T-helper 2 cell treated with Interferon-gamma antibody and Interleukin-4, amounts not matched to agents 5 μg/mL and 100 μg/mL, for 36 hours (primary cell): ENCODE measurements around the gene ABCC2.
"Not testable (repeated sequence)": the region's sequence is repeated elsewhere in the genome, so short reads cannot be mapped to it uniquely, and the experiment has no call there.

Experiments used
- DNase-seq: peaks from one replicate; pipeline ENCODE4 v3.0.0; 2021; ENCODE audit warnings: low spot score
- H3K27ac Mint-ChIP-seq: one replicate; pipeline ENCODE4 v1.8.0; 2021; ENCODE audit warnings: mild to moderate bottlenecking, mixed read lengths
- H3K27me3 Mint-ChIP-seq: one replicate; pipeline ENCODE4 v1.8.0; 2021; ENCODE audit warnings: low read depth, mixed read lengths
- H3K36me3 Mint-ChIP-seq: one replicate; pipeline ENCODE4 v1.8.0; 2021; ENCODE audit warnings: low read depth, mixed read lengths
- H3K4me1 Mint-ChIP-seq: one replicate; pipeline ENCODE4 v1.8.0; 2021; ENCODE audit warnings: low read depth, mixed read lengths
- H3K4me3 Mint-ChIP-seq: one replicate; pipeline ENCODE4 v1.8.0; 2022; ENCODE audit warnings: mild to moderate bottlenecking, moderate library complexity, mixed read lengths
- H3K9me3 Mint-ChIP-seq: one replicate; pipeline ENCODE4 v1.8.0; 2021; ENCODE audit warnings: mixed read lengths

ABCC2 gene

DNA sequence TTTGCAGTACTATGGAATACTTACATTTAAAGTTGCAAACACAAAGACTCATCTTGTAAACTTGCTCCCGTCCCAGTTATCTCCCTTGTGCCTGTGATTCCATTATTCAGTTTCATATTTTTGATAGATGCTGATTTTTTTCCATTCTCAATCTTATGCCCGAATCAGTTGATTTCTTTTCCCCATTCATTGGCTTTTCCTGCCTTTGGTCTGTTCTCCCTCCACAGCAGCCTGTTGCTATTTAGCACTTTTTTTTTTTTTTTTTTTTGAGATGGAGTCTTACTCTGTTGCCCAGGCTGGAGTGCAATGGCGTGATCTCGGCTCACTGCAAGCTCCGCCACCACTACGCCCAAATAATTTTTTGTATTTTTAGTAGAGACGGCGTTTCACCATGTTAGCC is 78.0 kb downstream of the ABCC2 start:
- Mint-ChIP-seq H3K27me3 (peaks cover 57% of the 10 kb centered on the region), H3K9me3 (peaks cover 4% of the 10 kb centered on the region)

DNA sequence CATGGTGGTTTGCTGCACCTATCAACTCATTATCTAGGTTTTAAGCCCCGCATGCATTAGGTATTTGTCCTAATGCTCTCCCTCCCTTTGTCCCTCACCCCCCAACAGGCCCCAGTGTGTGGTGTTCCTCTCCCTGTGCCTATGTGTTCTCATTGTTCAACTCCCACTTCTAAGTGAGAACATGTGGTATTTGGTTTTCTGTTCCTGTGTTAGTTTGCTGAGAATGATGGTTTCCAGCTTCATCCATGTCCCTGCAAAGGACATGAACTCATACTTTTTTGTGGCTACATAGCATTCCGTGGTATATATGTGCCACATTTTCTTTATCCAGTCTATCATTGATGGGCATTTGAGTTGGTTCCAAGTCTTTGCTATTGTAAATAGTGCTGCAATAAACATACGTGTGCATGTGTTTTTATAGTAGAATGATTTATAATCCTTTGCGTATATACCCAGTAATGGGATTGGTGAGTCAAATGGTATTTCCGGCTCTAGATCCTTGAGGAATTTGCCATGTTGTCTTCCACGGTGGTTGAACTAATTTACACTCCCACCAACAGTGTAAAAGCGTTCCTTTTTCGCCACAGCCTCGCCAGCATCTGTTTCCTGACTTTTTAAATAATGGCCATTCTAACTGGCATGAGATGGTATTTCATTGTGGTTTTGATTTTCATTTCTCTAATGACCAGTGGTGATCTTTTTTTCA is 81.2 kb downstream of the ABCC2 start:
- H3K4me3 Mint-ChIP-seq, H3K27ac Mint-ChIP-seq, H3K4me1 Mint-ChIP-seq, DNase-seq, H3K36me3 Mint-ChIP-seq: not testable (repeated sequence)
- Mint-ChIP-seq H3K9me3 (peaks cover 27% of the 10 kb centered on the region), H3K27me3 (peaks cover 77% of the 10 kb centered on the region)

More for the DNA sequence above, 78.0 kb downstream of the ABCC2 start:
- Mint-ChIP-seq H3K36me3 (peaks cover 2% of the 10 kb centered on the region), H3K4me1 (no peaks in the 10 kb centered on the region), H3K27ac (no peak overlapping the region), H3K4me3 (no peak overlapping the region)
- no peak for DNase-seq

DNA sequence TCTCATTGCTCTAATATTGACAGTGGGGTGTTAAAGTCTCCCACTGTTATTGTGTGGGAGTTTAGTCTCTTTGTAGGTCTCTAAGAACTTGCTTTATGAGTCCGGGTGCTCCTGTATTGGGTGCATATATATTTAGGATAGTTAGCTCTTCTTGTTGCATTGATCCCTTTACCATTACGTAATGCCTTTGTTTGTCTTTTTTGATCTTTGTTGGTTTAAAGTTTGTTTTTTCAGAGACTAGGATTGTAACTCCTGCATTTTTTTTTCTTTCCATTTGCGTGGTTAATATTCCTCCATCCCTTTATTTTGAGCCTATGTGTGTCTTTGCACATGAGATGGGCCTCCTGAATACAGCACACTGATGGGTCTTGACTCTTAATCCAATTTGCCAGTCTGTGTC is 84.8 kb downstream of the ABCC2 start:
- H3K27ac Mint-ChIP-seq, H3K36me3 Mint-ChIP-seq, H3K4me3 Mint-ChIP-seq, DNase-seq: not testable (repeated sequence)
- H3K9me3 Mint-ChIP-seq, result peaks cover 28% of the 10 kb centered on the region
- peaks cover 85% of the 10 kb centered on the region for H3K27me3 Mint-ChIP-seq
- peaks cover 16% of the 10 kb centered on the region for H3K4me1 Mint-ChIP-seq

DNA sequence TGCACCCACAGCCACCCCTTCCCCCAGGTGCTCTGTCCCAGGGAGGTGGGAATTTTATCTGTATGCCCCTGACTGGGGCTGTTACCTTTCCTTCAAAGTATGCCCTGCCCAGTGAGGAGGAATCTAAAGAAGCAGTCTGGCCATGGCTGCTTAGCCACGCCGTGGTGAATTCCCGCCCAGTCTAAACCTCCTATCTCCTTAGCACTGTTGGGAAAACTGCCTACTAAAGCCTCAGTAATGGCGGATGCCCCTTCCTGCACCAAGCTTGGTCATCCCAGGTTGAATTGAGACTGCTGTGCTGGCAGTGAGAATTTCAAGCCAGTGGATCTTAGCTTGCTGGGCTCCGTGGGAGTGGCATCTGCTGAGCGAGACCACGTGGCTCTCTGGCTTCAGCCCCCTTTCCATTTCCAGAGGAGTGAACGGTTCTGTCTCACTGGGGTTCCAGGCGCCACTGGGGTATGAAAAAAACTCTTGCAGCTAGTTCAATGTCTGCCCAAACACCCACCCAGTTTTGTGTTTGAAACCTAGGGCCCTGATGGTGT is 87.2 kb downstream of the ABCC2 start:
- peak overlapping the region; percentile 78 for H3K4me3 Mint-ChIP-seq
- peaks cover 28% of the 10 kb centered on the region for H3K9me3 Mint-ChIP-seq
- H3K4me1 Mint-ChIP-seq, result peaks cover 19% of the 10 kb centered on the region
- H3K36me3 Mint-ChIP-seq, result peaks cover 7% of the 10 kb centered on the region
- H3K27ac Mint-ChIP-seq, result no peak overlapping the region
- H3K27me3 Mint-ChIP-seq, result peaks cover 92% of the 10 kb centered on the region
- DNase-seq, result no peak

DNA sequence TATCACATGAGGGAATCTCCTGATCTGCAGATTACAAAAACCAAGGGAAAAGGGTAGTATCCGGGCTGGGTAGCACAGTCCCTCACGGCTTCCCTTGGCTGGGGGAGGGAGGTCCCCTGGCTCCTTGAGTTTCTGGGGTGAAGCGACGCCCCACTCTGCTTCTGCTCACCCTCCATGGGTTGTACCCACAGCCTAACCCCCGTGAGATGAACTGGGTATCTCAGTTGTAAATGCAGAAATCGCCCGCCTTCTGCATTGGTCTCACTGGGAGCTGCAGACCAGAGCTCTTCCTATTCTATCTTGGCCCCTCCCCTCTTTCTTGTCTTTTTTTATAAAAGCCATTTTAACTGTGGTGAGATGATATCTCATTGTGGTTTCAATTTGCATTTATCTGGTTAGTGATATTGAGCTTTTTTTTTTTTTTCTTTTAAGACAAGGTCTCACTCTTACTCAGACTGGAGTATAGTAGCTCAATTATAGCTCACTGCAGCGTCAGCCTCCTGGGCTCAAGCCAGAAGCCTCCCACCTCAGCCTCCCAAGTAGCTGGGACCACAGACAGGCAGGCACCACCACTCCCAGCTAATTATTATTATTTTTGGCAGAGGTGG is 87.8 kb downstream of the ABCC2 start:
- Mint-ChIP-seq H3K4me3 (peak overlapping the region; percentile 78), H3K9me3 (peaks cover 27% of the 10 kb centered on the region), H3K36me3 (peaks cover 7% of the 10 kb centered on the region), H3K4me1 (peaks cover 19% of the 10 kb centered on the region), H3K27me3 (peaks cover 91% of the 10 kb centered on the region), H3K27ac (peak overlapping the region; percentile 6)
- peak; percentile 51 for DNase-seq

DNA sequence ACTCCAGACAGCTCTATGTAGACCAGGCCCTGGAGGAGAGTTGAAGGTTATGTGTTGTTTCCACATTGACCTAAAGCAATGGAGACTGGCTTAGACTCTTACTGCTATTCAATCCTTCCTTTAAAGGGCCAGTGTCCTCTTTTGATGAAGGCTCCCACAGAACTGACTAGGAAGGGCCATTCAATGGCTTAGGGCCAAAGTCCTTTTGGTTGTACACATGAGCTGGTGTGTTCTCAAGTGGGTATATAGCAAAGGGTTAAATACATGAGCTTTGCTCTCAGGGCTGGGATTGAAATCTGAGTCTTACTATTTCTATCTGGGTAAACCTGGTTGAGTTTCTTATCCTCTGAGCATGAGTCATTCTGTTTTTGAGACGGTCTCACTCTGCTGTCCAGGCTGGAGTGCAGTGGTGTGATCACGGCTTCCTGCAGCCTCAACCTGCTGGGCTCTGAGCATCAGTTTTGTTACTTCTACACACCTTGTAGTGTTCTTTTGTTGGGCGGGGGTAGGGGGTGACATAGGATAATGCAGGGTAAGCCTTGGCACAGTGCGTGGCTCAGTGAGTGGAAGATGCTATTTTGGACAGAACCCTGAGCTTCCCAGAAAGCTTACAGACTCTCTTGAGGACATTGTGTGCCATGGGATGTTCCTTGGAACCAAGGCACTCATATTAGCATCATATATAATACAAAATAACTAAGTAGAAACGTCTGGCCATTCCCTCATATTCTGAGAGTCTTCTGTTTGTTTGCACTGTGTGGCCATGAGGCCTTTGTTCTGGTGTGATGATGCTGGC is 90.1 kb downstream of the ABCC2 start:
- Mint-ChIP-seq H3K36me3 (no peaks in the 10 kb centered on the region), H3K4me3 (no peak overlapping the region), H3K9me3 (peaks cover 6% of the 10 kb centered on the region), H3K4me1 (peaks cover 19% of the 10 kb centered on the region), H3K27ac (no peak overlapping the region), H3K27me3 (peaks cover 86% of the 10 kb centered on the region)
- no peak for DNase-seq

DNA sequence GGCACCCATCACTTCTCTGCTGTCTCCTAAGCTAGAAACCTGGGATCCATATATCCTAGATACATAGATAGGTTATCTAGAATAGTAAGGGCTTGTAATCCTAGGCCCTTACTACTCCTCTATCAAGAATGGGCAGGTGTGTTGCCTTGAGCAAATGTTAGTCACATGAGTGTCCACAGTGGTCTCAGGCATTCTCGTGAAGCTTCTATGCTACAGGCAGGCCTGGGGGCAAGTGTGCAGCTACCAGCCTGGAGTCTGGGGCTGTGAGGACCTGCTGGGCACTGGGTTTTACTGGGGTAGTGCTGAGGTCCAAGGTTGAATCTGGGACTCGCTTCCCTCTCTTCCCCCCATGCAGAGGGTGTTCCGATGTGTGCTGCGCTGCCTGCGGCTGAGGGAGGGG is 91.4 kb downstream of the ABCC2 start:
- Mint-ChIP-seq H3K4me3 (no peak overlapping the region), H3K27me3 (peaks cover 79% of the 10 kb centered on the region), H3K4me1 (peaks cover 22% of the 10 kb centered on the region), H3K36me3 (no peaks in the 10 kb centered on the region), H3K9me3 (no peaks in the 10 kb centered on the region), H3K27ac (no peak overlapping the region)
- DNase-seq, result no peak

DNA sequence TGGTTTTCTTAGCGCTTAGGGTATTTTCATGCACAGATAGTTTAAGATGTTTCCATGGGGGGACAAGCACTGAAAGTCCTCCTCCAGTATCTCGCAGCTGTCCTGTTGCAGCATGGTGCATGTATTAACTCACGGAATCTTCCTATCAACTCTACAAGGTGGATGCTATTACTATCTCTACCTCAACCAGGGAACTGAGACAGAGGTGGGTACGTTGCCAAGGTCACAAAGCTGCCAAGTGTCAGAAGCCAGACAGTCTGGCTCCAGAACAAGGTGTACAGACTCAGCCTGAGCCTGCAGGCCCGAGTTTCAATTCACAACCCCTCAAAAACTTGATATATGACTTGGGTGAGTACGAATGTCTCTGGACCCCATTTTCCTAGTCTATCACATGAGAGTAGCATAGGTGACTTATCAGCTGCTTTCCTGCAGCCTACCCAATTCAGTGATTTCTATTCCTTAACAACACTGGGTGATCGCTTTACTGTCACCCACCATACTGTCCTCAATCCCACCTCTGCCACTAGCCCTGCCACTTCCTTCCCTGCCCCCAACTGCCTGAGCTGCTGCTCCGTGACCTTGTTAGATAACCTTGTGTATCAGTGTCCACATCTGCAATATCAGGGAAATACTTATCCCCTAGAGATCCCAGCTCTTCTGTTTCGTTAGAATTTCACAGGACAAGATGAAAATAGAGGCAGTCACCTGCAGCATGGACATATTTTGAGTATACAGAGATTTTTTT is 92.1 kb downstream of the ABCC2 start:
- H3K36me3 Mint-ChIP-seq, result peaks cover 2% of the 10 kb centered on the region
- no peak overlapping the region for H3K27ac Mint-ChIP-seq
- no peaks in the 10 kb centered on the region for H3K9me3 Mint-ChIP-seq
- H3K4me3 Mint-ChIP-seq, result no peak overlapping the region
- H3K27me3 Mint-ChIP-seq, result peaks cover 72% of the 10 kb centered on the region
- DNase-seq, result no peak
- H3K4me1 Mint-ChIP-seq, result peaks cover 22% of the 10 kb centered on the region

DNA sequence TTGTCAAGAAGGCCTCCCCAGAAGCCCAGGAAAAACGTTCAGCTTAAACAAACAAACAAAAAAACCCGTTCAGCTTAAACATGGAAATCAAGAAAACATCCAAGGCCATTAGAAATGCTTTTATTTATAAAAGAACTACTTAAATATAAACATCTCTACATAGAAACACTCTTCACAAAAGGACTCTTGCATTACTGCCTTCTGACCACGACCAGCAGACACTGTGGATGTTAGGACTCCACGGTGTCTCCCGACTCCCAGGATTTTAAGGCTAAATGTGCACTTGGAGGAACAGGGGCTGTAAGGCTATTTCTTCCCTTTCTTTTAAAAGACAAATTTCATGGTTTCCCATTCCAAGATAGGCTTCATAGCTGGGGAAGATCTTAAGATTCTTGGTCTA is 93.0 kb downstream of the ABCC2 start:
- H3K36me3 Mint-ChIP-seq, result peaks cover 2% of the 10 kb centered on the region
- H3K27ac Mint-ChIP-seq, result no peak overlapping the region
- no peaks in the 10 kb centered on the region for H3K9me3 Mint-ChIP-seq
- peaks cover 66% of the 10 kb centered on the region for H3K27me3 Mint-ChIP-seq
- no peak overlapping the region for H3K4me3 Mint-ChIP-seq
- DNase-seq, result no peak
- H3K4me1 Mint-ChIP-seq, result peaks cover 13% of the 10 kb centered on the region

DNA sequence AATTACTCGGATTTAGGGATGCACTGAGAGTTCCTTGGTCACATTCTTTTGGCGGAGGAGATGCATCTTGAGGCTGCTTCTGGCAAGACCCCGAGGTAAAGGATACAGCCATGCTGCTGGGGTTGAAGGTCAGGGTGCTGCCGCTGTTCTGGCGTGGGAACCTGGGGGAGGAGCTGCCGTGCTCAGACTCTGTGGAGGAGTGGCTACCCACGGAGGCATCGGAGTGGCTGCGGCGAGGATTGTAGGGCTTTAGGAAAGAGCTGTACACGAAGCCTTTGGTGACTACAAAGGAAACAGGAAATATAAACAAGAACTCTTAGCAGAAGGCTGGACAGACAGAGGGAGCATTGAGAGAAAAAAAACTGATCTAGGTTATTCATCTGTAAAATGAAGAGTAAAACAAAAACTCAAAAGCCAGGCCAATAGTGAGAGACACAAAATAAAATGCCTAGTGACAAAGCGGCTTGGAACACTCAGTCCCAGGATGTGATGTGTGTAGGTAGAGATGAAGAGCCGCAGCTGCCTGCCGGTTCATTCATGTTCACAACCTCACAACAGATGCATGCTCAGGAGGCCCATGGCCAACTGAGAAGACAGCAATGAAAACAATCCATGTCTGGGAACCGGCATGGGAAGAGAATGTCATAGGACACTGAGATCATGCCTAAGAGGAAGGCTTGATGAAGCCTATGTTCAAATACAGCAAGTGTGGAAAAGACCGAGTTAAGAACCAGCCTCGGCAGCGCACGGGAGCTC is 97.8 kb downstream of the ABCC2 start:
- no peak for DNase-seq
- H3K27me3 Mint-ChIP-seq, result peaks cover 30% of the 10 kb centered on the region
- peaks cover 2% of the 10 kb centered on the region for H3K36me3 Mint-ChIP-seq
- H3K9me3 Mint-ChIP-seq, result no peaks in the 10 kb centered on the region
- H3K27ac Mint-ChIP-seq, result no peak overlapping the region
- H3K4me3 Mint-ChIP-seq, result no peak overlapping the region
- H3K4me1 Mint-ChIP-seq, result peaks cover 8% of the 10 kb centered on the region

DNA sequence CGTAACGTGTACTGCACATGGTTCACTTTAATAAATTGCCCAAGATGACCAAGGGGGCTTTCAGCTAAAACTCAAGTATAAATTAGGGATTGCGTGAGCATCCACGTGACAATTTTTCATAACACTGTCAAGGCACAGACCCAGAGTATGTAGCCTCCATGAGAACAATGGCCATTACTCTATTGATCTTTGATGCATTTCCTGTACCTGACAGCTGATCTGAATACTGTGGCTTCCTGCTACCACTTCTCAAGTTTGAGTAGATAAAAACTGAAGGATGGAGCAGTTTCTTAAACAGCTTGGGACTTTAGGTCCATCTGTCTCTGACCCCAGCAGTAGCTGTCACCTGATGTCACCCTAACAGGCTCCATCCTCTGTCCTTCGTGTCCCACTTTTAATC is 98.9 kb downstream of the ABCC2 start:
- peaks cover 8% of the 10 kb centered on the region for H3K4me1 Mint-ChIP-seq
- DNase-seq, result no peak
- H3K36me3 Mint-ChIP-seq, result peaks cover 2% of the 10 kb centered on the region
- no peak overlapping the region for H3K27ac Mint-ChIP-seq
- H3K4me3 Mint-ChIP-seq, result no peak overlapping the region
- no peaks in the 10 kb centered on the region for H3K9me3 Mint-ChIP-seq
- H3K27me3 Mint-ChIP-seq, result peaks cover 20% of the 10 kb centered on the region

DNA sequence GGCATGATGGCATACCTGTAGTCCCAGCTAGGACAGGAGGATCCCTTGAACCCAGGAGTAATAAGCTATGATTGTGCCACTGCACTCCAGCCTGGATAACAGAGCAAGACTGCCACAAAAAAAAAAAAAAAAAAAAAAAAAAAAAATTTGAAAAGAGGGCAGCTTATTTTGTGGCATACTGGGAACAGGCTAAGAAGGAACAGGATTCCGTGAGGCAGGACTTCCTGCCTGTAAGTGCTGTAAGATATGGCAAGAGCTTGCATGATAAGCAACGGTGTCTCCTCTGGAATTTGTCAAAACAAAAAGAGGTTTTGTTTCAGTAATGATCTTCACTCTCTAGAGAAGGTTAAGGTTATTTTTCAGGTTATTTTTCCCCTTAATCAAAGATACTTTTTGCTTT is 101.1 kb downstream of the ABCC2 start:
- H3K9me3 Mint-ChIP-seq, result no peaks in the 10 kb centered on the region
- no peak for DNase-seq
- peaks cover 2% of the 10 kb centered on the region for H3K36me3 Mint-ChIP-seq
- peaks cover 5% of the 10 kb centered on the region for H3K4me1 Mint-ChIP-seq
- H3K27me3 Mint-ChIP-seq, result peaks cover 8% of the 10 kb centered on the region
- H3K4me3 Mint-ChIP-seq, result no peak overlapping the region
- no peak overlapping the region for H3K27ac Mint-ChIP-seq

DNA sequence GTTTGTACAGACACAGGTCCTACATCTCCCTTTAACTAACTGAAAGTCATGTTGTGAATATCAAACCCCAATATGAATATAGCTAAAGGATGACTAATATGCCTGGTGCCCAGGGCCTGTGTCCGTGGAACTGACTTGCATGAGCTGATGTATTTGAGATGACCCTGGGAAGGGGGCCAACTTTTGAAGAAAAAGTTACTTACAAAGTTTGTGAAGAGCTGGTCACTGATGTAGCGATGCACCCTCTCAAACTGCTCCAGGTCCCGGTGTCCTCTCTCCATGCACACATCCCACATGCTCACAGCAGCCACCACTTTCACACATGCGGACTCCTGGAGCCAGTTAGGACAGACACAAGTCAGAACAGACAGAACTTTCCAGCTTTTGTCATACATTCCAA is 106.2 kb downstream of the ABCC2 start:
- Mint-ChIP-seq H3K4me3 (no peak overlapping the region), H3K27me3 (peaks cover 2% of the 10 kb centered on the region), H3K9me3 (no peaks in the 10 kb centered on the region), H3K4me1 (no peaks in the 10 kb centered on the region), H3K27ac (no peak overlapping the region), H3K36me3 (no peaks in the 10 kb centered on the region)
- no peak for DNase-seq
